GM21515 (cell line): Measurements from ENCODE around the gene MESD.
"Not testable (repeated sequence)": the region's sequence is repeated elsewhere in the genome, so short reads cannot be mapped to it uniquely, and the experiment has no call there.

Experiments used
- ATAC-seq: cut with Tn5 transposase; IDR thresholded peaks from one replicate; pipeline ENCODE4 v1.9.1; 2021; ENCODE audit not compliant: unreplicated experiment

MESD gene

GRCh38 chr15:80966431-80967197 lies 23.0 kb downstream of the MESD start:
- no peak for ATAC-seq

- ATAC-seq, result not testable (repeated sequence)
Measured at GRCh38 chr15:80965454-80965853, 24.2 kb downstream of the MESD start.

GRCh38 chr15:80958818-80959495 lies 30.7 kb downstream of the MESD start:
- ATAC-seq, result no peak

GRCh38 chr15:80957976-80958375 lies 31.6 kb downstream of the MESD start:
- no peak for ATAC-seq

GRCh38 chr15:80957556-80957955 lies 32.1 kb downstream of the MESD start:
- no peak for ATAC-seq

GRCh38 chr15:80955571-80956452 lies 33.8 kb downstream of the MESD start:
- ATAC-seq, result not testable (repeated sequence)

GRCh38 chr15:80953953-80954778 lies 35.5 kb downstream of the MESD start:
- ATAC-seq, result no peak

GRCh38 chr15:80953001-80953952 lies 36.3 kb downstream of the MESD start:
- no peak for ATAC-seq

GRCh38 chr15:80951941-80952340 lies 37.7 kb downstream of the MESD start:
- no peak for ATAC-seq

- ATAC-seq, result no peak
Measured at GRCh38 chr15:80950291-80951078, 39.1 kb downstream of the MESD start.

- ATAC-seq, result no peak
Measured at GRCh38 chr15:80949756-80950155, 39.9 kb downstream of the MESD start.

GRCh38 chr15:80948651-80949292 lies 40.8 kb downstream of the MESD start:
- no peak for ATAC-seq

GRCh38 chr15:80946576-80946975 lies 43.0 kb downstream of the MESD start:
- no peak for ATAC-seq

GRCh38 chr15:80945605-80946004 lies 44.0 kb downstream of the MESD start:
- ATAC-seq, result no peak

- ATAC-seq, result no peak
Measured at GRCh38 chr15:80944818-80945217, 44.8 kb downstream of the MESD start.

GRCh38 chr15:80942746-80943565 lies 46.7 kb downstream of the MESD start:
- no peak for ATAC-seq

GRCh38 chr15:80942266-80942665 lies 47.4 kb downstream of the MESD start:
- no peak for ATAC-seq
